ENCODE data around the gene FAM8A1. TPM values are rescaled to one million over a fixed set of nuclear protein-coding genes. Genes with fewer than 3 reads are reported as not detected.

Gene FAM8A1
- total RNA-seq, 1 donor: 29.7 TPM

- Histone ChIP-seq H3K79me2 (ENCODE audit: insufficient read depth, low read length) (peaks cover 29% of the 10 kb centered on the region), H3K27ac (ENCODE audit: low read depth, low read length) (no peak overlapping the region), H3K4me3 (ENCODE audit: insufficient read depth, low read length) (no peak overlapping the region), H2AFZ (ENCODE audit: low read length) (no peak overlapping the region), H3K4me2 (ENCODE audit: insufficient read depth, low read length) (no peak overlapping the region), H3K4me1 (ENCODE audit: insufficient read depth, low read length) (peaks cover 18% of the 10 kb centered on the region), H4K20me1 (ENCODE audit: insufficient read depth, low read length) (no peaks in the 10 kb centered on the region), H3K9me3 (ENCODE audit: low read depth, low read length) (no peaks in the 10 kb centered on the region), H3K36me3 (ENCODE audit: insufficient read depth, low read length) (peaks cover 61% of the 10 kb centered on the region), H3K27me3 (ENCODE audit: insufficient read depth, low read length) (no peaks in the 10 kb centered on the region)
- TF ChIP-seq CTCF (IDR thresholded peaks at IDR 0.05; ENCODE audit: extremely low read depth, low read depth, low read length): no peak
- no peak for DNase-seq (ENCODE audit: insufficient read length, low spot score, missing footprints)
Measured at GRCh38 chr6:17640477-17640917, 40.4 kb downstream of the FAM8A1 start.

GRCh38 chr6:17648745-17649144 is 48.6 kb downstream of the FAM8A1 start:
- TF ChIP-seq CTCF (IDR thresholded peaks at IDR 0.05; ENCODE audit: extremely low read depth, low read depth, low read length): no peak
- peaks cover 44% of the 10 kb centered on the region for H3K36me3 ChIP-seq (ENCODE audit: insufficient read depth, low read length)
- no peak overlapping the region for H3K4me3 ChIP-seq (ENCODE audit: insufficient read depth, low read length)

GRCh38 chr6:17650656-17651309 is 50.7 kb downstream of the FAM8A1 start:
- peaks cover 33% of the 10 kb centered on the region for H3K36me3 ChIP-seq (ENCODE audit: insufficient read depth, low read length)
- no peaks in the 10 kb centered on the region for H3K27me3 ChIP-seq (ENCODE audit: insufficient read depth, low read length)
- no peak for DNase-seq (ENCODE audit: insufficient read length, low spot score, missing footprints)
- H3K79me2 ChIP-seq (ENCODE audit: insufficient read depth, low read length): peaks cover 21% of the 10 kb centered on the region
- no peak for TF ChIP-seq CTCF (IDR thresholded peaks at IDR 0.05; ENCODE audit: extremely low read depth, low read depth, low read length)
- no peaks in the 10 kb centered on the region for H3K9me3 ChIP-seq (ENCODE audit: low read depth, low read length)
- no peaks in the 10 kb centered on the region for H3K4me1 ChIP-seq (ENCODE audit: insufficient read depth, low read length)
- H3K4me3 ChIP-seq (ENCODE audit: insufficient read depth, low read length): no peak overlapping the region
- H3K27ac ChIP-seq (ENCODE audit: low read depth, low read length): no peak overlapping the region
- H2AFZ ChIP-seq (ENCODE audit: low read length): no peak overlapping the region
- H3K4me2 ChIP-seq (ENCODE audit: insufficient read depth, low read length): no peak overlapping the region
- peaks cover 3% of the 10 kb centered on the region for H4K20me1 ChIP-seq (ENCODE audit: insufficient read depth, low read length)

More at GRCh38 chr6:17648745-17649144, 48.6 kb downstream of the FAM8A1 start:
- Histone ChIP-seq H3K79me2 (ENCODE audit: insufficient read depth, low read length) (peaks cover 9% of the 10 kb centered on the region), H3K4me1 (ENCODE audit: insufficient read depth, low read length) (no peaks in the 10 kb centered on the region), H3K4me2 (ENCODE audit: insufficient read depth, low read length) (no peak overlapping the region), H4K20me1 (ENCODE audit: insufficient read depth, low read length) (peaks cover 3% of the 10 kb centered on the region), H3K9me3 (ENCODE audit: low read depth, low read length) (no peaks in the 10 kb centered on the region), H2AFZ (ENCODE audit: low read length) (no peak overlapping the region), H3K27me3 (ENCODE audit: insufficient read depth, low read length) (no peaks in the 10 kb centered on the region), H3K27ac (ENCODE audit: low read depth, low read length) (no peak overlapping the region)
- no peak for DNase-seq (ENCODE audit: insufficient read length, low spot score, missing footprints)

- no peak overlapping the region for H3K27ac ChIP-seq (ENCODE audit: low read depth, low read length)
- peaks cover 3% of the 10 kb centered on the region for H4K20me1 ChIP-seq (ENCODE audit: insufficient read depth, low read length)
- no peaks in the 10 kb centered on the region for H3K9me3 ChIP-seq (ENCODE audit: low read depth, low read length)
- H3K4me1 ChIP-seq (ENCODE audit: insufficient read depth, low read length): no peaks in the 10 kb centered on the region
- H3K79me2 ChIP-seq (ENCODE audit: insufficient read depth, low read length): peaks cover 42% of the 10 kb centered on the region
- no peak overlapping the region for H3K4me3 ChIP-seq (ENCODE audit: insufficient read depth, low read length)
- no peak for TF ChIP-seq CTCF (IDR thresholded peaks at IDR 0.05; ENCODE audit: extremely low read depth, low read depth, low read length)
- peaks cover 29% of the 10 kb centered on the region for H3K36me3 ChIP-seq (ENCODE audit: insufficient read depth, low read length)
- no peaks in the 10 kb centered on the region for H3K27me3 ChIP-seq (ENCODE audit: insufficient read depth, low read length)
- H3K4me2 ChIP-seq (ENCODE audit: insufficient read depth, low read length): no peak overlapping the region
- no peak for DNase-seq (ENCODE audit: insufficient read length, low spot score, missing footprints)
- H2AFZ ChIP-seq (ENCODE audit: low read length): no peak overlapping the region
Measured at GRCh38 chr6:17653198-17653882, 53.2 kb downstream of the FAM8A1 start.

Measured in osteoblast (primary cell).